Astrocyte (in vitro differentiated cells and primary cell): Measurements from ENCODE around the gene PGM2. TPM values are rescaled to one million over a fixed set of nuclear protein-coding genes. Genes with fewer than 3 reads are reported as not detected.

ENCODE experiments used
- DNase-seq: peaks from one replicate; pipeline ENCODE4 v3.0.0-alpha.2; 2010; ENCODE audit warnings: low read depth
- FAIRE-seq: peaks from 2 replicates; lab custom pipeline; 2011; peaks lifted over from hg19 to GRCh38; lab: Jason Lieb, UNC
- H2AFZ ChIP-seq: 2 replicates; pipeline ENCODE4 v1.6.0; 2012; ENCODE audit warnings: low read depth, low read length, inconsistent platforms
- H3K27ac ChIP-seq: 2 replicates; pipeline ENCODE4 v1.5.1; 2011; ENCODE audit warnings: low read depth, low read length, inconsistent platforms
- H3K27me3 ChIP-seq: 2 replicates; pipeline ENCODE4 v1.6.0; 2011; ENCODE audit warnings: low read length, inconsistent platforms; ENCODE audit not compliant: insufficient read depth
- H3K36me3 ChIP-seq: 2 replicates; pipeline ENCODE4 v1.5.1; 2011; ENCODE audit warnings: low read length, inconsistent platforms; ENCODE audit not compliant: insufficient read depth
- H3K4me1 ChIP-seq: 2 replicates; pipeline ENCODE4 v1.5.1; 2011; ENCODE audit warnings: low read length, inconsistent platforms; ENCODE audit not compliant: insufficient read depth
- H3K4me2 ChIP-seq: 2 replicates; pipeline ENCODE4 v1.6.0; 2012; ENCODE audit warnings: low read length, inconsistent platforms
- H3K4me3 ChIP-seq: 2 replicates; pipeline ENCODE4 v1.5.1; 2011; ENCODE audit warnings: low read depth, mild to moderate bottlenecking, low read length, inconsistent platforms; ENCODE audit not compliant: insufficient read depth
- H3K79me2 ChIP-seq: 2 replicates; pipeline ENCODE4 v1.6.0; 2012; ENCODE audit warnings: mild to moderate bottlenecking, low read length, inconsistent platforms; ENCODE audit not compliant: insufficient read depth
- H3K9ac ChIP-seq: 2 replicates; pipeline ENCODE4 v1.6.0; 2012; ENCODE audit warnings: mild to moderate bottlenecking, low read length, inconsistent platforms
- H3K9me3 ChIP-seq: 2 replicates; pipeline ENCODE4 v1.5.1; 2012; ENCODE audit warnings: low read depth, mild to moderate bottlenecking, low read length, inconsistent platforms; ENCODE audit not compliant: insufficient read depth
- H4K20me1 ChIP-seq: 2 replicates; pipeline ENCODE4 v1.6.0; 2012; ENCODE audit warnings: low read length, inconsistent platforms; ENCODE audit not compliant: insufficient read depth
- H3K27ac Mint-ChIP-seq: one replicate; pipeline ENCODE4 v1.8.0; 2021; ENCODE audit warnings: mild to moderate bottlenecking, mixed read lengths; ENCODE audit not compliant: unreplicated experiment
- H3K27me3 Mint-ChIP-seq: one replicate; pipeline ENCODE4 v1.8.0; 2021; ENCODE audit warnings: low read depth, mixed read lengths; ENCODE audit not compliant: unreplicated experiment
- H3K36me3 Mint-ChIP-seq: one replicate; pipeline ENCODE4 v1.8.0; 2021; ENCODE audit warnings: low read depth, mixed read lengths; ENCODE audit not compliant: unreplicated experiment
- H3K4me1 Mint-ChIP-seq: one replicate; pipeline ENCODE4 v1.8.0; 2021; ENCODE audit warnings: low read depth, mixed read lengths; ENCODE audit not compliant: unreplicated experiment
- H3K4me3 Mint-ChIP-seq: one replicate; pipeline ENCODE4 v1.8.0; 2021; ENCODE audit warnings: mild to moderate bottlenecking, moderate library complexity, mixed read lengths; ENCODE audit not compliant: unreplicated experiment
- H3K9me3 Mint-ChIP-seq: one replicate; pipeline ENCODE4 v1.8.0; 2021; ENCODE audit warnings: mild to moderate bottlenecking, mixed read lengths; ENCODE audit not compliant: unreplicated experiment
- EZH2 ChIP-seq: IDR thresholded peaks from 2 replicates; pipeline ENCODE4 v1.6.1; 2012; ENCODE audit warnings: mild to moderate bottlenecking, low read length, inconsistent platforms; ENCODE audit not compliant: insufficient read depth
- total RNA-seq: library from RNA; stranded (reverse); gene quantifications from 2 replicates; pipeline ENCODE4 v1.2.1, GENCODE V29; 2021
- TF ChIP-seq, protein P1 (sequence below): IDR thresholded peaks from 2 replicates; pipeline ENCODE4 v1.5.1; 2011; ENCODE audit warnings: low read depth, mild to moderate bottlenecking, inconsistent platforms, low read length, moderate library complexity; ENCODE audit not compliant: insufficient read depth

Gene PGM2
- total RNA-seq, 1 donor from 2014 or later, result 24.4 TPM

DNA sequence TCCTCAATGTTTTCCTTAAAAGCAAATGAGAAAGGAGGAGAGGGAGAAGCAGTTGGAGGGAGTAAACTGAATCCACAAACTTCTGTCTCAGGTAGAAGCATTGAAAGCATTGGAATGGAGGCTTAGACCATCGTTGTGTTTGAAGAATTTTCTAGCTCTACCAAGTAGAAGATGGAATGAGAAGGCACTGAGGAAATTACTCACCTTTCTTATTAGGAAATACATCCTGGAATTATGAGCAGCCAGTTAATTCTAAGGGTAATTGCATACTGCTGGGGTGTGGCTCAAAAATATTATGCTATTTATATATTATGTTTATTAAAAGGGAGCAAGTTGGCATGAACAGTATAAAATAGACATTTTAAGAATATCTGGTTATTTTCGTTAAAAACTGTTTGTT lies 12.9 kb downstream of the PGM2 start:
- Mint-ChIP-seq H3K27ac (no peak overlapping the region), H3K4me3 (no peak overlapping the region), H3K9me3 (no peaks in the 10 kb centered on the region), H3K36me3 (peaks cover 10% of the 10 kb centered on the region), H3K4me1 (peaks cover 6% of the 10 kb centered on the region), H3K27me3 (no peaks in the 10 kb centered on the region)
- Histone ChIP-seq H2AFZ (no peak overlapping the region), H3K27me3 (no peaks in the 10 kb centered on the region), H4K20me1 (no peaks in the 10 kb centered on the region), H3K36me3 (peaks cover 19% of the 10 kb centered on the region), H3K9me3 (no peaks in the 10 kb centered on the region), H3K4me1 (peaks cover 7% of the 10 kb centered on the region), H3K4me2 (no peak overlapping the region), H3K79me2 (no peaks in the 10 kb centered on the region), H3K9ac (no peak overlapping the region), H3K4me3 (no peak overlapping the region), H3K27ac (no peak overlapping the region)
- TF ChIP-seq EZH2, result no peak
- TF ChIP-seq, protein P1, sequence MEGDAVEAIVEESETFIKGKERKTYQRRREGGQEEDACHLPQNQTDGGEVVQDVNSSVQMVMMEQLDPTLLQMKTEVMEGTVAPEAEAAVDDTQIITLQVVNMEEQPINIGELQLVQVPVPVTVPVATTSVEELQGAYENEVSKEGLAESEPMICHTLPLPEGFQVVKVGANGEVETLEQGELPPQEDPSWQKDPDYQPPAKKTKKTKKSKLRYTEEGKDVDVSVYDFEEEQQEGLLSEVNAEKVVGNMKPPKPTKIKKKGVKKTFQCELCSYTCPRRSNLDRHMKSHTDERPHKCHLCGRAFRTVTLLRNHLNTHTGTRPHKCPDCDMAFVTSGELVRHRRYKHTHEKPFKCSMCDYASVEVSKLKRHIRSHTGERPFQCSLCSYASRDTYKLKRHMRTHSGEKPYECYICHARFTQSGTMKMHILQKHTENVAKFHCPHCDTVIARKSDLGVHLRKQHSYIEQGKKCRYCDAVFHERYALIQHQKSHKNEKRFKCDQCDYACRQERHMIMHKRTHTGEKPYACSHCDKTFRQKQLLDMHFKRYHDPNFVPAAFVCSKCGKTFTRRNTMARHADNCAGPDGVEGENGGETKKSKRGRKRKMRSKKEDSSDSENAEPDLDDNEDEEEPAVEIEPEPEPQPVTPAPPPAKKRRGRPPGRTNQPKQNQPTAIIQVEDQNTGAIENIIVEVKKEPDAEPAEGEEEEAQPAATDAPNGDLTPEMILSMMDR, result no peak
- DNase-seq (no peak), FAIRE-seq (no peak)

DNA sequence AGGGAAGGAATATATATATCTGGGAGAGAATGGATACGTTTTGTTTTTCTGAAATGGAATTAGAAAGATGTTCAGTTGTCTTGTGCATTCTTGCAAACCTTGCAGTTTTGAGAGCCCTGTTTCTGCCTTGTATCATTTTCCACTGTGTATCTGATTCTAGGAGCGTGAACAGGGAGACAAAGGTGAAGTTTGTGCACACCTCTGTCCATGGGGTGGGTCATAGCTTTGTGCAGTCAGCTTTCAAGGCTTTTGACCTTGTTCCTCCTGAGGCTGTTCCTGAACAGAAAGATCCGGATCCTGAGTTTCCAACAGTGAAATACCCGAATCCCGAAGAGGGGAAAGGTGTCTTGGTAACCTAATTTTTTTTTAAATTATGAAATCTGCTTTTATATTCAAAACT lies 17.7 kb downstream of the PGM2 start:
- Mint-ChIP-seq H3K27ac (no peak overlapping the region), H3K4me3 (no peak overlapping the region), H3K27me3 (no peaks in the 10 kb centered on the region), H3K9me3 (no peaks in the 10 kb centered on the region), H3K4me1 (peaks cover 4% of the 10 kb centered on the region), H3K36me3 (peaks cover 11% of the 10 kb centered on the region)
- peaks cover 38% of the 10 kb centered on the region for H3K36me3 ChIP-seq
- no peaks in the 10 kb centered on the region for H4K20me1 ChIP-seq
- H3K4me3 ChIP-seq, result no peak overlapping the region
- no peak overlapping the region for H2AFZ ChIP-seq
- no peak overlapping the region for H3K27ac ChIP-seq
- TF ChIP-seq EZH2, result no peak
- TF ChIP-seq, protein P1, result no peak
- H3K27me3 ChIP-seq, result no peaks in the 10 kb centered on the region
- FAIRE-seq (no peak), DNase-seq (no peak)
- H3K4me2 ChIP-seq, result no peak overlapping the region
- H3K9me3 ChIP-seq, result no peaks in the 10 kb centered on the region
- H3K4me1 ChIP-seq, result peaks cover 3% of the 10 kb centered on the region
- no peaks in the 10 kb centered on the region for H3K79me2 ChIP-seq
- H3K9ac ChIP-seq, result no peak overlapping the region

DNA sequence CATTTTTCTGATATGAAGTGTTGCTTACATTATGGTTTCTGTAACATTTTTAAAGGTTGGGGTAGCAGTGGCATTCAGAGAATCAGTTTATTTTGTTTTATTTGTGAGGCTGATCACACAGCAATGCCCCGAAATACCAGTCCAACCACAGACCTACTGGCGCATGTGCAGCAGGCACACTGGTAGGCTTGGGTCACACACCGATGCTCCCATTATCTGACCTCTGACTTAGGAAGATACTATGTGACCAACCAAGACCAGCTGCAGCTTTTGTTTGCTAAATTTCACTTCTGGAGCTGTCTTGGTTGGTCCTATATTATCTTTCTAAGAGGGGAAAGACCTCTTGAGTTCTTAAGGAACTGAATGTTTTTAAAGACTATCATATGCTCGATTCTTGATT lies 18.7 kb downstream of the PGM2 start:
- Histone ChIP-seq H3K36me3 (peaks cover 31% of the 10 kb centered on the region), H2AFZ (no peak overlapping the region), H3K9ac (no peak overlapping the region), H3K79me2 (no peaks in the 10 kb centered on the region), H4K20me1 (no peaks in the 10 kb centered on the region), H3K4me2 (no peak overlapping the region), H3K9me3 (no peaks in the 10 kb centered on the region), H3K27ac (no peak overlapping the region), H3K27me3 (no peaks in the 10 kb centered on the region), H3K4me1 (peaks cover 3% of the 10 kb centered on the region), H3K4me3 (no peak overlapping the region)
- Mint-ChIP-seq H3K9me3 (no peaks in the 10 kb centered on the region), H3K27me3 (no peaks in the 10 kb centered on the region), H3K36me3 (peaks cover 11% of the 10 kb centered on the region), H3K27ac (no peak overlapping the region), H3K4me1 (peaks cover 4% of the 10 kb centered on the region), H3K4me3 (no peak overlapping the region)
- no peak for FAIRE-seq
- DNase-seq, result no peak
- TF ChIP-seq, protein P1, result no peak
- no peak for TF ChIP-seq EZH2
